CD4-positive, alpha-beta T cell treated with Interleukin-2 at 100 ng/mL for 4 hours (primary cell): ENCODE measurements around the gene ALKAL2.
A peak's percentile ranks its signal among the peaks of the same experiment; 100 is the strongest.
"Not testable (repeated sequence)": the region's sequence is repeated elsewhere in the genome, so short reads cannot be mapped to it uniquely, and the experiment has no call there.

Experiments used
- DNase-seq: peaks from one replicate; pipeline ENCODE4 v3.0.0-alpha.2; 2020; ENCODE audit warnings: low spot score

The ALKAL2 gene

GRCh38 chr2:287911-288757 lies at the start of gene ALKAL2:
Gene ALKAL2, minus strand, starts transcription at chr2:288091. Its CDS starts 256 bp downstream, at chr2:287835.
- DNase-seq = no peak

- DNase-seq = not testable (repeated sequence)
Measured at GRCh38 chr2:336949-337348, 49.1 kb upstream of the ALKAL2 start.

- DNase-seq = no peak
Measured at GRCh38 chr2:336360-336759, 48.5 kb upstream of the ALKAL2 start.

- no peak for DNase-seq
Measured at GRCh38 chr2:332592-332991, 44.7 kb upstream of the ALKAL2 start.

- no peak for DNase-seq
Measured at GRCh38 chr2:328761-329160, 40.9 kb upstream of the ALKAL2 start.

- DNase-seq = no peak
Measured at GRCh38 chr2:323035-323434, 35.1 kb upstream of the ALKAL2 start.

GRCh38 chr2:322326-322725 lies 34.4 kb upstream of the ALKAL2 start:
- no peak for DNase-seq

GRCh38 chr2:320561-320960 lies 32.7 kb upstream of the ALKAL2 start:
- DNase-seq = no peak

GRCh38 chr2:319059-319600 lies 31.2 kb upstream of the ALKAL2 start:
- no peak for DNase-seq

- DNase-seq = peak; percentile 37
Measured at GRCh38 chr2:317501-318424, 29.9 kb upstream of the ALKAL2 start.

- DNase-seq = no peak
Measured at GRCh38 chr2:316381-316780, 28.5 kb upstream of the ALKAL2 start.

- DNase-seq = not testable (repeated sequence)
Measured at GRCh38 chr2:315925-316324, 28.0 kb upstream of the ALKAL2 start.

GRCh38 chr2:314561-315336 lies 26.9 kb upstream of the ALKAL2 start:
- DNase-seq = no peak

- DNase-seq = no peak
Measured at GRCh38 chr2:313991-314390, 26.1 kb upstream of the ALKAL2 start.

- no peak for DNase-seq
Measured at GRCh38 chr2:310994-311393, 23.1 kb upstream of the ALKAL2 start.

- DNase-seq = no peak
Measured at GRCh38 chr2:309954-310510, 22.1 kb upstream of the ALKAL2 start.

GRCh38 chr2:309148-309953 lies 21.5 kb upstream of the ALKAL2 start:
- DNase-seq = no peak

GRCh38 chr2:305366-305765 lies 17.5 kb upstream of the ALKAL2 start:
- DNase-seq = no peak

GRCh38 chr2:296354-296753 lies 8.5 kb upstream of the ALKAL2 start:
- no peak for DNase-seq

GRCh38 chr2:295090-295489 lies 7.2 kb upstream of the ALKAL2 start:
- no peak for DNase-seq
